GM04503 (cell line): ENCODE measurements around the gene SAMM50.
A peak's percentile ranks its signal among the peaks of the same experiment; 100 is the strongest.

ENCODE experiments used
- DNase-seq: peaks from one replicate; pipeline ENCODE4 v3.0.0-alpha.2; 2012; ENCODE audit warnings: low read depth

The SAMM50 gene

GRCh38 chr22:43955040-43955882 lies at the start of gene SAMM50:
Gene SAMM50 (plus strand): TSS chr22:43955442. CDS start chr22:43955578, 136 bp downstream.
- peak; percentile 63 for DNase-seq

- DNase-seq = no peak
These were observed 49.6 kb upstream of the SAMM50 start for GRCh38 chr22:43905681-43906080.

DNA sequence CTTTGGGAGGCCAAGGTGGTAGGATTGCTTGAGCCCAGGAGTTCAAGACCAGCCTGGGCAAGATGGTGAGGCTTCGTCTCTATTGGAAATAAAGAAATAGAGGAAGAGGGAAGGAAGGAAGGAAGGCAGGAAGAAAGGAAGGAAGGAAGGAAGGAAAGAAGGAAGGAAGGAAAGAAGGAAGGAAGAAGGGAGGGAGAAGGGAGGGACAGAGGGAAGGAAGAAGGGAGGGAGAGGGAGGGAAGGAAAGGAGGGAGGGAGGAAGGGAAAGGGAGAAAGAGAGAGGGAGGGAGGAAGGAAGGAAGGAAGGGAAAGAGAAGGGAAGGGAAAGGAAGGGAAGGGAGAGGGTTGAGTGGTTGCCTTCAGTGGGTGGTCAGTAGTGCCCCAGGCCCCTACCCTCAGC lies 45.5 kb upstream of the SAMM50 start:
- no peak for DNase-seq

- no peak for DNase-seq
These were observed 45.0 kb upstream of the SAMM50 start for GRCh38 chr22:43910178-43910695.

DNA sequence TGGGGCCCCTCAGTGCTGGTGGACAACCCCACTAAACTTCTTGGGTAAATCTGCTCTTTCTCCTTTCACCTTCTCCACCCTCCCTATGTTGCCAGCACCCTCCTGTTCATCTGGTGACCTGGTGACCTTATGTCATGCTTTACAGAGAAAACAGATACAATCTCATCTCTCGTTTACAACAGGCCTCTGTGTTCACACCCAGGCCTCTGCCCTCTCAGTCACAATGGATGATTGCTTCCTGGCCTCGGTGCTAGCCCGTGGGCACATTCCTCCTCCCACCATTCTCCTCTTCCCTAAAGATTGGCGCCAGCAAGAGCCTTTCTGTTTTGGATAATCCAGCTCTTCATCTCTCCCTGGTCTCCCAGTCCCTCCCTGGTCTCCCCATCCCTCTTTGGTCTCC lies 43.9 kb upstream of the SAMM50 start:
- no peak for DNase-seq

DNA sequence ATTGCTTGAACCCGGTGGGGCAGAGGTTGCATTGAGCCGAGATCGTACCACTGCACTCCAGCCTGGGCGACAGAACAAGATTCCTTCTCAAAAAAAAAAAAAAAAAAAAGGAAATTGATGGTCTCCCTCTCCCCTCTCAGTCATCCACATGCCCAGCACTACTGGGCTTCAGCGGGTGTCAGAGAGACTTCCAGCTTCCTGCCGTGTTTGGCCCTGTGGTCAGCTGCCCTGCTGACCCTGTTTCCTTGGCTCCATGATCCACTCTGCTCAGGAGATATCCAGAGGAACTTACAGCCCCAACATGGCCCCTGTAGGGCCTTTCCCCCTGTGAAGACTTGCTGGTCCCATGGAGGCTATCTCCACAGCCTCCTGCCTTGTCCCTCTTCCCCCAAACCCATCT lies 37.7 kb upstream of the SAMM50 start:
- no peak for DNase-seq

GRCh38 chr22:43919106-43919973 lies 35.9 kb upstream of the SAMM50 start:
- DNase-seq = no peak

- DNase-seq = peak; percentile 71
These were observed 33.9 kb upstream of the SAMM50 start for GRCh38 chr22:43921370-43921769.

DNA sequence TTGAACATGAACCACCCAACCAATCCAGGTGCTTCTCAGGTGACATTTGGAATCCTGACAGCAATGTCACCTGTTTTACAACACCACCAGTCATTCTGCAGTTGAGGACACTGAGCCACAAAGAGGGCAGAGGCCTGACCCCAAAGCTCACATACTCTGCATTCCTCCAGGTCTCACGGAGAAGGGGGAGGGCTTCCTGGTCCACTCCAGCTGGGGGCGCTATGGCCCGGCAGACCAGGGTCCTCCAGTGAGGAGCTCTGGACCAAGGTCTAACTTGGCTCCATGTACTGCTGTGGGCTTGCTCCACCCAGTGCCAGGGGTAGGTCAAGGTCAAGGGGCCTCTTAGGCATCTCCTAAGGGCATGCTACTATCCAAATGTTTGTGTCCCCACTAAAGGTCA lies 33.1 kb upstream of the SAMM50 start:
- DNase-seq = no peak

DNA sequence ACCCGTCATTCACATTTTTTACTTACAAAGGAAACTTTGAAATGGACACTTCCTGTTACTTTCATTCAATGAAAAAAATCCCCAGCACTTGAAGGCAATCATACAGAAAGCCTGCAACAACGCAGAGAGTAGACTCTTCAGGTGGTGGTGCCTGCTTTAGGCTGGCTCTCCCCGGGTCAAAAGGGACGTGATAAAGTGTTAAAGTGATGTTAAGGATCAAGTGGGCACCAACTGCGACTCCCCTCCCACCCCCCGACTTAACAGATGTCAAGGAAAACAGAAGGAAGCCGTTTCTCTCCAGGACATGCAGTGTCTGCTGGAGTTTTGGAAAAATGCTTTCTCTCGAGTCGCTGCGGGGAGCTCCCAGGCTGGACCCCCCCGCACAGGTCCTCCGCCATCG lies 32.1 kb upstream of the SAMM50 start:
- DNase-seq = no peak

GRCh38 chr22:43923631-43924464 lies 31.4 kb upstream of the SAMM50 start, which contains the start of gene PNPLA3:
Gene PNPLA3 (plus strand): TSS chr22:43923805. CDS start chr22:43923912, 107 bp downstream.
- DNase-seq = no peak

DNA sequence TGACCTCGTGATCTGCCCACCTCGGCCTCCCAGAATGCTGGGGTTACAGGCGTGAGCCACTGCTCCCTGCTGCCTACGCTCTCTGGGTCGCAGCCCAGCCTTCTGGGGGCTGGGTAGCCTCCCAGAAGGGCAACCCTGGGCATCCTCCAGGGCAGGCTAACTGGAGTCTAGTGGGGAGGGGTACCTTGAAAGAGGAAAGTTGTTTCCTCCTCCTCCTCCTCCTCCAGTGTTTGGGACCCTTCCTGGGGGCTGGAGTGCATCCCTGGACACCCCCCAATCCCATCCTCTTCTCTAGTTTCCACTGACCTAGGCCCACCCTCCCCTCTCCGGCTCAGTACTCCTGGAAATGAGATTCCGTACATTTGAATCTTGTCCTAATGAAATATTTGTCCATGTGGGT lies 30.4 kb upstream of the SAMM50 start:
- DNase-seq = no peak

DNA sequence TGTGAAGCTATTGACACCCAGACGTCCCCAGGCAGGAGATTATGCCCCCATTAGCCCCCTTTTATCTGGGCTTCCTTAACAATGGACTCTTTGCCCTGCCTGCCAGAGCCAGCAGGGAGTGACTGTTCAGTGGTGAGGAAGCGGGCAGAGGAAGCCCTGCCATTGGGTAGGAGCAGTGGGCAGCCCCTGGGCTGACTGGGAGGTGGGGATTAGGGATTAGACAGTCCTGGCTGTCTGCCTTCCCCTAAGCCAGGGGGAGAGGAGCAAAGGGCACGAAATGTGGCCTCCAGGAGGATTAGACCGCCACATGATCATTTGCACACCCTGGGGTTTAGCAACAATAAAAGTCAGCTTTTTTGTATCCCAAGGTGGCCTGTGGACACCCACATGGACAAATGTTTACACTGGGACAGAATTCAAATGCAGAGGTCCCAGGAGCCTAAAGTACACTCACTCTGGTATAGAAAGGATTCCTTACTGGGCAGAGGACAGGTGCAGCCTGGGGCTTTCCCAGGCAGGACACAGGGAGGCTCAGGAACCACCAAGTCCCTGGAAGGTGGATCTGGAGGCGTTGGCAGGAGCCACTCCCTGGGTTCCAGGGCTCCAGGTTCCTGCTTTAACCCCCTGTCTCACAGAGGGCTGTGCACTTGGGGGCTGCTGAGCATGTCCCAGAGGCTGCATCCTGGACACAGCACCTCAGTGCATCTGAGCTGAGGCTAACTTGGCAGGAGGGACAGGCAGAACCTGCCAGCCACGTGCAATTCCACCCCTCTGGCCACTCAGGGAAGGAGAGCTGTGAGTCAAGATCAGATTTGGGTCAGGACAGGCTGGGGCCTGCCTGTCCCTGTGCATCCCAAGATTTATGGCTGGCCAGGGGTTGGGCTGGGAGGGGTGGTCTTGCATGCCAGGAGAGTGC lies 29.6 kb upstream of the SAMM50 start:
- DNase-seq = no peak

- DNase-seq = no peak
These were observed 28.9 kb upstream of the SAMM50 start for GRCh38 chr22:43926349-43926710.

DNA sequence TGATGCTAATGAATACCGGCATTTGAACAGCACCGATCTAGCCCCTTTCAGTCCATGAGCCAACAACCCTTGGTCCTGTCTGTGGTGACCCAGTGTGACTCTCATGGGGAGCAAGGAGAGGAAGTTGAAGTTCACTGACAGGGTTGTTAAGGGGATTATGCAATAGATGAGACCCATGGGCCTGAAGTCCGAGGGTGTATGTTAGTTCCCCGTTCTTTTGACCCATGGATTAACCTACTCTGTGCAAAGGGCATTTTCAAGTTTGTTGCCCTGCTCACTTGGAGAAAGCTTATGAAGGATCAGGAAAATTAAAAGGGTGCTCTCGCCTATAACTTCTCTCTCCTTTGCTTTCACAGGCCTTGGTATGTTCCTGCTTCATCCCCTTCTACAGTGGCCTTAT lies 26.8 kb upstream of the SAMM50 start:
- DNase-seq = no peak

GRCh38 chr22:43928908-43929307 lies 26.3 kb upstream of the SAMM50 start:
- DNase-seq = no peak

GRCh38 chr22:43931771-43932170 lies 23.5 kb upstream of the SAMM50 start:
- no peak for DNase-seq

- DNase-seq = no peak
These were observed 13.8 kb upstream of the SAMM50 start for GRCh38 chr22:43941449-43941848.

DNA sequence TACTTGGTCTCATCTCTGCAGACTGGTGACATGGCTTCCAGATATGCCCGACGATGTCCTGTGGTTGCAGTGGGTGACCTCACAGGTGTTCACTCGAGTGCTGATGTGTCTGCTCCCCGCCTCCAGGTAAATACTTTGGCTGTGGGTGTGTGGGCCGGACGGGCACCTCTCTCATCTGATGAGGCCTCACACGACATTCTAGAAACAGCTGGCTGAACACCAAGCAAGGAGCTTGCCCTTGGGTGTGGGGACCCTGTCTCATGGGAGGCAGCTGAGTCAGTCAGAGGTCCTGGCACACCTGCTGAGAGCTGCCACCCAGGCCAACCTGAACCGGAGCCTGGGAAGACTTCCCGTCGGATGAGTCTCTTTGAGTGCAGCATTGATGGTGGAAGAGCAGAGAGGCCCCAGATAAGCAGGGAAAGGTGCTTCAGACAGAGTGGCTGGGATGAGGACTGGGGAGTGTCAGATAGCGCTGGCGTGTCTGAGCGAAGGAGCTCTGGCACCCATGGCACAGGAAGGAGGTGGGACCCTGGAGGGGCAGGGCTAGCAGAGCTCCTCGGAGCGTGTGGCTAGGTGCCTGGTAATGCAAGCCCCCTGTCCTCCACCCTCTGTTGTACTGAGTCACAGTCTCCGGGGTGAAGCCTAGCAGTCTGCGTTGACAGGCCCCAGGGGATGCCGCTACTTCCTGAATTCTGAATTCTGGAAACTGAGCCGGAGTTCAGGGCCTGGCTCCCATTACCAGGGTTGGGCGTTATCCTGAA lies 10.4 kb upstream of the SAMM50 start:
- no peak for DNase-seq
